GM12801 (cell line): ENCODE results near the gene SPOCK2.

Experiments
- CTCF ChIP-seq: IDR thresholded peaks from one replicate; pipeline ENCODE4 v1.5.1; 2011; ENCODE audit warnings: control low read depth; ENCODE audit not compliant: insufficient read length; ENCODE audit errors: extremely low read depth

The SPOCK2 gene

GRCh38 chr10:72009425-72010081, 78.8 kb downstream of the SPOCK2 start:
- no peak for TF ChIP-seq CTCF

- TF ChIP-seq CTCF: no peak
Measured at GRCh38 chr10:72009051-72009424, 79.3 kb downstream of the SPOCK2 start.
